SK-N-MC (cell line): ENCODE results near the gene RIC8B.
A peak's percentile ranks its signal among the peaks of the same experiment; 100 is the strongest.
"Not testable (repeated sequence)": the region's sequence is repeated elsewhere in the genome, so short reads cannot be mapped to it uniquely, and the experiment has no call there.

Source experiments
- DNase-seq: peaks from one replicate; pipeline ENCODE4 v3.0.0-alpha.2; 2011; ENCODE audit warnings: low read depth, low spot score
- H3K27ac ChIP-seq: fragments of 200-600 bp; sonication (generic); 2 replicates; pipeline ENCODE4 v1.5.1; 2016; ENCODE audit warnings: mixed run types
- H3K36me3 ChIP-seq: fragments of 200-600 bp; sonication (generic); 2 replicates; pipeline ENCODE4 v1.6.1; 2017; ENCODE audit warnings: antibody characterized with exemption, low read length, mixed read lengths; ENCODE audit not compliant: insufficient read depth
- H3K4me3 ChIP-seq: fragments of 200-600 bp; sonication (generic); 2 replicates; pipeline ENCODE4 v1.5.1; 2016
- H3K9ac ChIP-seq: fragments of 200-600 bp; sonication (generic); 2 replicates; pipeline ENCODE4 v1.8.0; 2017; ENCODE audit warnings: mixed run types, mixed read lengths; ENCODE audit not compliant: insufficient read length
- H3K9me3 ChIP-seq: fragments of 200-600 bp; sonication (generic); 2 replicates; pipeline ENCODE4 v1.6.1; 2017; ENCODE audit warnings: low read depth, mild to moderate bottlenecking, antibody characterized with exemption, low read length, moderate library complexity, mixed read lengths
- EZH2 ChIP-seq: fragments of 200-600 bp; sonication (generic); IDR thresholded peaks from one replicate; pipeline ENCODE4 v1.6.1; 2017; ENCODE audit warnings: antibody characterized with exemption
- FOXP2 ChIP-seq: optimal IDR thresholded peaks from 2 replicates; pipeline ENCODE3; 2011; ENCODE audit warnings: mild to moderate bottlenecking, moderate library complexity; ENCODE audit not compliant: insufficient read depth; ENCODE audit errors: extremely low read length, control extremely low read depth
- POLR2AphosphoS5 ChIP-seq: IDR thresholded peaks from 2 replicates; pipeline ENCODE4 v1.6.1; 2012; ENCODE audit warnings: mild to moderate bottlenecking, low read depth, low read length, borderline replicate concordance

The RIC8B gene, protein sequence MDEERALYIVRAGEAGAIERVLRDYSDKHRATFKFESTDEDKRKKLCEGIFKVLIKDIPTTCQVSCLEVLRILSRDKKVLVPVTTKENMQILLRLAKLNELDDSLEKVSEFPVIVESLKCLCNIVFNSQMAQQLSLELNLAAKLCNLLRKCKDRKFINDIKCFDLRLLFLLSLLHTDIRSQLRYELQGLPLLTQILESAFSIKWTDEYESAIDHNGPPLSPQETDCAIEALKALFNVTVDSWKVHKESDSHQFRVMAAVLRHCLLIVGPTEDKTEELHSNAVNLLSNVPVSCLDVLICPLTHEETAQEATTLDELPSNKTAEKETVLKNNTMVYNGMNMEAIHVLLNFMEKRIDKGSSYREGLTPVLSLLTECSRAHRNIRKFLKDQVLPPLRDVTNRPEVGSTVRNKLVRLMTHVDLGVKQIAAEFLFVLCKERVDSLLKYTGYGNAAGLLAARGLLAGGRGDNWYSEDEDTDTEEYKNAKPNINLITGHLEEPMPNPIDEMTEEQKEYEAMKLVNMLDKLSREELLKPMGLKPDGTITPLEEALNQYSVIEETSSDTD

GRCh38 chr12:106774005-106774807 lies at the start of gene RIC8B:
Gene RIC8B (plus strand): TSS chr12:106774682. CDS start chr12:106774746, 64 bp downstream.
- H3K4me3 ChIP-seq: peak within 1 kb of the TSS; percentile 95
- H3K36me3 ChIP-seq: no peaks in the 10 kb centered on the region; the same call in 1 of the 2 replicates
- no peaks in the 10 kb centered on the region for H3K9me3 ChIP-seq
- H3K9ac ChIP-seq: peak within 1 kb of the TSS; percentile 93
- peak; percentile 90 for DNase-seq
- TF ChIP-seq POLR2AphosphoS5 (peak; percentile 77), EZH2 (no peak), FOXP2 (no peak)
- peak within 1 kb of the TSS; percentile 97 for H3K27ac ChIP-seq

DNA sequence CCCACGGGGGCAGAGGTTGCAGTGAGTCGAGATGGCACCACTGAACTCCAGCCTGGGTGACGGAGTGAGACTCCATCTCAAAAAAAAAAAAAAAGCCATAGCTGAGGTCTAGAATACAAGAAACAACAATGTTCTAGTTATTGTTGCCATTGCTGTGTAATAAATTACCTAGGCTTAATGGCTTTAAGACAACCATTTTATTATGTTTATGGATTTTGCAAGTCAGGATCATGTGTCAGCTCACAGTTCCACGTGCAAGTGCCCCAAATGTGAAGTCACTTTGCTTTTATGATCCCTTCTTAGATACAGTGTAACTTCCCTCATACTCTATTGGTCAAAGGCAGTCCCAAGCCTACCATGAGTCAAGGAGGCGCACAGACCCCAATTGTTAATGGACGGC lies 49.5 kb upstream of the RIC8B start:
- no peak overlapping the region for H3K4me3 ChIP-seq
- no peak for TF ChIP-seq POLR2AphosphoS5
- TF ChIP-seq FOXP2: no peak
- TF ChIP-seq EZH2: no peak
- no peak for DNase-seq
- H3K27ac ChIP-seq: no peak overlapping the region
- no peaks in the 10 kb centered on the region for H3K36me3 ChIP-seq
- no peaks in the 10 kb centered on the region for H3K9me3 ChIP-seq
- H3K9ac ChIP-seq: no peak overlapping the region

DNA sequence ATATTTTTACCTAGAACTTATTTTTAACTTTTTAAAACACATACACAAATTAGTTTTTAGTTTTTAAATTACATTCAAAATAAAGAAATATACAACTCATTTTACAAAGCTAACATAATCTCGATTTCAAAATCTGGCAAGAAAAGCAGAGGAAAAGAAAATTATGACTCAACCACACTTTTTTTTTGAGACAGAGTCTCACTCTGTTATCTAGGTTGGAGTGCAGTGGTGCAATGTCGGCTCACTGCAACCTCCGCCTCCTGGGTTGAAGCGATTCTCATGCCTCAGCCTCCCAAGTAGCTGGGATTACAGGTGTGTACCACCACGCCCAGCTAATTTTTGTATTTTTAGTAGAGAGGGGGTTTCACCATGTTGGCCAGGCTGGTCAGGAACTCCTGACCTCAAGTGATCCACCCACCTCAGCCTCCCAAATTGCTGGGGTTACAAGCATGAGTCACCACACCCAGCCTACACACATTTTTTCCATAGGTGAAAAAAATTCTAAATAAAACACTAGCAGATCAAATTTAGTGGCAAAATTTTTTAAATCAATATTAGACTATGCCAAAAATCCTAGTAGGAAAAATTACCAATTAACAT lies 47.8 kb upstream of the RIC8B start:
- not testable (repeated sequence) for DNase-seq, H3K36me3 ChIP-seq, H3K27ac ChIP-seq, H3K4me3 ChIP-seq, H3K9ac ChIP-seq, H3K9me3 ChIP-seq

GRCh38 chr12:106729611-106730010 lies 44.9 kb upstream of the RIC8B start:
- Histone ChIP-seq H3K9me3 (no peaks in the 10 kb centered on the region), H3K27ac (no peak overlapping the region), H3K4me3 (no peak overlapping the region), H3K9ac (no peak overlapping the region), H3K36me3 (no peaks in the 10 kb centered on the region)
- TF ChIP-seq FOXP2: no peak
- TF ChIP-seq POLR2AphosphoS5: no peak
- no peak for TF ChIP-seq EZH2
- no peak for DNase-seq

GRCh38 chr12:106732890-106733289 lies 41.6 kb upstream of the RIC8B start:
- Histone ChIP-seq H3K4me3 (no peak overlapping the region), H3K36me3 (no peaks in the 10 kb centered on the region), H3K27ac (no peak overlapping the region), H3K9me3 (no peaks in the 10 kb centered on the region), H3K9ac (no peak overlapping the region)
- no peak for TF ChIP-seq EZH2
- TF ChIP-seq POLR2AphosphoS5: no peak
- TF ChIP-seq FOXP2: no peak
- DNase-seq: no peak

GRCh38 chr12:106733660-106734059 lies 40.8 kb upstream of the RIC8B start:
- Histone ChIP-seq H3K27ac (no peak overlapping the region), H3K9ac (no peak overlapping the region), H3K9me3 (no peaks in the 10 kb centered on the region), H3K4me3 (no peak overlapping the region), H3K36me3 (no peaks in the 10 kb centered on the region)
- no peak for TF ChIP-seq EZH2
- no peak for TF ChIP-seq POLR2AphosphoS5
- TF ChIP-seq FOXP2: no peak
- DNase-seq: no peak

DNA sequence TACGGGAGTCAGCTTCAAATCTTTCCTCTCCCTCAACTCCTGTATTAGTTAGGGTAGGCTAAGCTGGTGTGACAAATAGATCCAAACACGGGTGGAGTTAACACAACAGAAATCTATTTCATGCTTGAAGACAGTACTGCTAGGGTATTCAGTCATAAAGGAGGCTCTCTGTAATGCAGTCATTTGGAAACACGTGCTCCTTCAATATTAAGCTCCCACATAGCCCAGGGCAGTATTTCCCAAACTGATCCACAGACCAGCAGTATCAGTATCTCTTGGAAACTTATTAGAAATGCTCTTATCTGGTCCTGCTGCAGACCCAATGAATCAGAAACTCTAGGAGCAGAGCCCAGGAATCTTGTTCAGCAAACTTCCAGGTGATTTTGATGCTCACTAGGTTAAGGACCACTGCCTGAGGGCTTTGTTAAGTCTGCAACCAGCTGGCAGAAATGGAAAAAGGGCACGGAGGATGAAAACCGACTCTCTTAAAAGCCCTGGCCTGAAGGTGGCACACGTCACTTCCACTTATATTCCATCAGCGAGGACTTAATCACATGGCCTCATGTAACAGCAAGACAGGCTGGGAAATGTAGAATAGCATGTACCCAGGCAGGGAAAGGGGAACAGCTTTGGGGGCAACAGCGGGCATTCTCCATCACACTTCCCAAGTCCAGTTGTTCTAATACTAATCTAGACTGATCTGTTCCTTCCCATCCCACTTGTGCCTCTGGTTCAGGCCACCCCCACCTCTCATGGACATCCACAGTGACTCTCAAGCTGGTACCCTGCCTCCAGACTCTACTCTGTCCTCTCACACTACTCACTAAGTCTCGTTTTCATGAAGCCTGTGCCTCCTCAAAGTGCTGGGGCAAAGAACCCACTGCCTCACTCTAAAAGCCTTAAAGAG lies 38.2 kb upstream of the RIC8B start:
- H3K4me3 ChIP-seq: no peak overlapping the region
- TF ChIP-seq POLR2AphosphoS5 (no peak), FOXP2 (no peak), EZH2 (no peak)
- DNase-seq: no peak
- no peak overlapping the region for H3K27ac ChIP-seq
- no peaks in the 10 kb centered on the region for H3K36me3 ChIP-seq
- H3K9me3 ChIP-seq: no peaks in the 10 kb centered on the region
- H3K9ac ChIP-seq: no peak overlapping the region
